Kidney (tissue), 14 donors: ENCODE measurements around the gene TNIP2. TPM values are rescaled to one million over a fixed set of nuclear protein-coding genes. Genes with fewer than 3 reads are reported as not detected.
A peak's percentile ranks its signal among the peaks of the same experiment; 100 is the strongest.

Experiments
- DNase-seq, 5 donors: peaks; one replicate each; pipeline ENCODE4 v3.0.0-alpha.2; 2013 to 2020
- FAIRE-seq: peaks from 2 replicates; lab custom pipeline; 2012; peaks lifted over from hg19 to GRCh38; lab: Jason Lieb, UNC
- H3K27ac ChIP-seq, 2 donors: one replicate each; pipeline ENCODE4 v1.7.0; 2013; ENCODE audit warnings: low read depth in 2 of 2, low read length in 2 of 2, inconsistent platforms in 1 of 2
- H3K27me3 ChIP-seq: one replicate; pipeline ENCODE4 v1.7.1; 2013; ENCODE audit warnings: low read length, inconsistent platforms; ENCODE audit not compliant: control insufficient read depth, insufficient read depth
- H3K36me3 ChIP-seq, 3 donors: one replicate each; pipeline versions ENCODE4 v1.7.0 to v1.7.1; 2013; ENCODE audit warnings: low read length in 3 of 3, control low read depth in 1 of 3, inconsistent platforms in 1 of 3; ENCODE audit not compliant: insufficient read depth in 3 of 3, control insufficient read depth in 2 of 3
- H3K4me1 ChIP-seq, 3 donors: one replicate each; pipeline versions ENCODE4 v1.7.0 to v1.7.1; 2013; ENCODE audit warnings: low read length in 3 of 3, inconsistent platforms in 1 of 3, low read depth in 1 of 3; ENCODE audit not compliant: control insufficient read depth in 2 of 3, insufficient read depth in 2 of 3
- H3K4me3 ChIP-seq, 3 donors: one replicate each; pipeline versions ENCODE4 v1.7.0 to v1.8.1; 2013; ENCODE audit warnings: low read length in 3 of 3, control low read depth in 1 of 3, inconsistent platforms in 1 of 3
- H3K9ac ChIP-seq, 3 donors: one replicate each; pipeline versions ENCODE4 v1.7.0 to v1.7.1; 2013; ENCODE audit warnings: low read length in 3 of 3, control low read depth in 1 of 3, inconsistent platforms in 1 of 3
- H3K9me3 ChIP-seq, 3 donors: one replicate each; pipeline versions ENCODE4 v1.7.0 to v1.7.1; 2013; ENCODE audit warnings: low read length in 3 of 3, control low read depth in 1 of 3, inconsistent platforms in 1 of 3; ENCODE audit not compliant: control insufficient read depth in 2 of 3, insufficient read depth in 1 of 3
- CTCF ChIP-seq: IDR thresholded peaks from 3 replicates; pipeline ENCODE4 v1.5.1; 2012; ENCODE audit warnings: mild to moderate bottlenecking, moderate library complexity, borderline replicate concordance; ENCODE audit not compliant: insufficient read depth; ENCODE audit errors: extremely low read depth
- intact Hi-C: fragments of 100-400 bp; cut with DNase I; formaldehyde crosslinking; loops from one replicate; pipeline ENCODE4 v1.11.1; 2022
- polyA plus RNA-seq: library from polyadenylated mRNA; stranded (reverse); fragments of 350-450 nt; fragmentation: Illumina TruSeq; extraction: RNeasy Lipid Tissue Mini Kit (QIAGEN cat#74804); gene quantifications from one replicate; pipeline ENCODE4 v1.2.3, GENCODE V29; 2014; ENCODE audit warnings: low read depth, low replicate concordance; ENCODE audit not compliant: insufficient read depth
- total RNA-seq: library from RNA; stranded (reverse); fragmentation: NEBNext Ultra II Directional; extraction: Animal tissue kit (Norgen Biotek cat#: 25700); gene quantifications from one replicate; pipeline ENCODE4 v1.2.1, GENCODE V29; 2021
- donor health status: control.
- donor health status: control.
- donor health status: control.
- donor health status: control.
- donor health status: control.
- donor health status: DM: yes; HTN: yes; CAD: no.
- donor health status: Normal renal cell carcinoma (clear cell type).

The TNIP2 gene
- total and polyA plus RNA-seq, 2 donors from 2014 or later: 43.1 to 44.4 TPM

- intact Hi-C loops: no loop called here
- H3K9me3 ChIP-seq: no peaks in the 10 kb centered on the region
- H3K4me1 ChIP-seq: peaks cover 0 to 9% (median 0%) of the 10 kb centered on the region in 3 donors
- no peak overlapping the region for H3K9ac ChIP-seq
- H3K27ac ChIP-seq: no peak overlapping the region
- no peak overlapping the region for H3K4me3 ChIP-seq
- TF ChIP-seq CTCF: no peak
- no peak for FAIRE-seq
- peak in 1 of 5 donors; percentile 15 for DNase-seq
- H3K36me3 ChIP-seq: peaks cover 0 to 47% (median 24%) of the 10 kb centered on the region in 3 donors
- no peaks in the 10 kb centered on the region for H3K27me3 ChIP-seq
Observed at GRCh38 chr4:2745516-2745915, 10.6 kb downstream of the TNIP2 start.

DNA sequence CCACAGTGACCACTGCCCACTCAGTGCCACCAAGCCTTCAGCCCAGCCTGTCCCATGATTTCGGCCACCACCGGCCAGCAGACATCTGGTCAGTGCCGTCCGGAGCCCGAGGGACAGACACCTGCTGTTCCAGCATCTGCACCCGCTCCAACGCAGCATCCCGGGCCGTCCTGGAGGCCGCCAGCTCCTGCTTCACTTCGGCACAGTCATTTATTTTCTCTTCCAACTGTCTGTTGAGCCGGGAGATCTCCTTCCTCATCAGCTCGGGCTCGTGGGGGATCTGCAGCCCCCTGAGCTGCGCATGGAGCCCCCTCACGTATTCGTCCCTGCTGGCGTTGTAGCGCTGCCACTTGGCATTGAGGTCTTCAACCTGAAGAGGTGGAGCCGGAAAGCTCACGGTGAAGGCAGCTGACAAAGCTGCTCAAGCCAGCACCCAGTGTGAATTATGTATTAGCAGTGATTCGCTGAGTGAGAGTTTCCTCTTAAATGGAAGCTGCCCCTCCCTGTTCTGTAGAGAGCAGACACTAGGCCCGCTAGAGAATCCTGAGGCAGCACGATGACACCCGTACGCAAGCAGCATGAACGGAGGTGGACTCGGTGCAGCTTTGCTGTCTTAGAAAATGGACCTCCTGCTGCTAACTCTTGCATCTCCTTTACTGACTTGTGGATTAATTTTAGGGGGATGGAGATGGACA is 11.4 kb downstream of the TNIP2 start:
- TF ChIP-seq CTCF: no peak
- H3K27me3 ChIP-seq: no peaks in the 10 kb centered on the region
- no peak overlapping the region for H3K9ac ChIP-seq
- no peak for FAIRE-seq
- peak in 1 of 5 donors; percentile 71 for DNase-seq
- no peak overlapping the region for H3K4me3 ChIP-seq
- intact Hi-C loops: no loop called here
- peaks cover 0 to 9% (median 0%) of the 10 kb centered on the region in 3 donors for H3K4me1 ChIP-seq
- no peaks in the 10 kb centered on the region for H3K9me3 ChIP-seq
- H3K36me3 ChIP-seq: peaks cover 0 to 47% (median 24%) of the 10 kb centered on the region in 3 donors
- no peak overlapping the region for H3K27ac ChIP-seq

GRCh38 chr4:2743518-2744445 is 12.4 kb downstream of the TNIP2 start:
- intact Hi-C loops: no loop called here
- TF ChIP-seq CTCF: no peak
- Histone ChIP-seq H3K27ac (no peak overlapping the region), H3K9ac (no peak overlapping the region), H3K4me3 (no peak overlapping the region), H3K4me1 (peaks cover 0 to 9% (median 0%) of the 10 kb centered on the region in 3 donors), H3K36me3 (peaks cover 0 to 47% (median 24%) of the 10 kb centered on the region in 3 donors), H3K9me3 (no peaks in the 10 kb centered on the region), H3K27me3 (no peaks in the 10 kb centered on the region)
- DNase-seq (peak in 1 of 5 donors; percentile 64), FAIRE-seq (no peak)
